Esophagus squamous epithelium (tissue), 4 donors: ENCODE measurements around the gene F7.

Source experiments
- POLR2A ChIP-seq, 4 donors: fragments of 450-650 bp; IDR thresholded peaks; one replicate each; pipeline ENCODE4 v1.6.1; 2017; ENCODE audit warnings: antibody characterized with exemption in 4 of 4, mild to moderate bottlenecking in 4 of 4, moderate library complexity in 3 of 4
- TF ChIP-seq, protein P1 (sequence below), 6 experiments: fragments of 450-650 bp in 4 of 6; fragments of 200-600 bp in 2 of 6; sonication (generic) in 2 of 6; IDR thresholded peaks; one replicate each; pipeline ENCODE4 v1.5.1; 2016 to 2019; ENCODE audit warnings: antibody characterized with exemption in 6 of 6, mild to moderate bottlenecking in 4 of 6, moderate library complexity in 4 of 6

- TF ChIP-seq, protein P1, sequence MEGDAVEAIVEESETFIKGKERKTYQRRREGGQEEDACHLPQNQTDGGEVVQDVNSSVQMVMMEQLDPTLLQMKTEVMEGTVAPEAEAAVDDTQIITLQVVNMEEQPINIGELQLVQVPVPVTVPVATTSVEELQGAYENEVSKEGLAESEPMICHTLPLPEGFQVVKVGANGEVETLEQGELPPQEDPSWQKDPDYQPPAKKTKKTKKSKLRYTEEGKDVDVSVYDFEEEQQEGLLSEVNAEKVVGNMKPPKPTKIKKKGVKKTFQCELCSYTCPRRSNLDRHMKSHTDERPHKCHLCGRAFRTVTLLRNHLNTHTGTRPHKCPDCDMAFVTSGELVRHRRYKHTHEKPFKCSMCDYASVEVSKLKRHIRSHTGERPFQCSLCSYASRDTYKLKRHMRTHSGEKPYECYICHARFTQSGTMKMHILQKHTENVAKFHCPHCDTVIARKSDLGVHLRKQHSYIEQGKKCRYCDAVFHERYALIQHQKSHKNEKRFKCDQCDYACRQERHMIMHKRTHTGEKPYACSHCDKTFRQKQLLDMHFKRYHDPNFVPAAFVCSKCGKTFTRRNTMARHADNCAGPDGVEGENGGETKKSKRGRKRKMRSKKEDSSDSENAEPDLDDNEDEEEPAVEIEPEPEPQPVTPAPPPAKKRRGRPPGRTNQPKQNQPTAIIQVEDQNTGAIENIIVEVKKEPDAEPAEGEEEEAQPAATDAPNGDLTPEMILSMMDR (IDR thresholded peaks at IDR 0.05) = no peak
- TF ChIP-seq POLR2A (IDR thresholded peaks at IDR 0.05) = no peak
Observed at GRCh38 chr13:113138792-113139551, 33.4 kb downstream of the F7 start.
